B cell (primary cell): ENCODE data around the gene UBL5. TPM values are rescaled to one million over a fixed set of nuclear protein-coding genes. Genes with fewer than 3 reads are reported as not detected.

Source experiments
- ATAC-seq: fragments of 200-7000 bp; cut with Tn5 transposase; one replicate; pipeline ENCODE4 v1.10.0; 2021; ENCODE audit warnings: low read depth, mild to moderate bottlenecking, moderate number of reproducible peaks, moderate library complexity
- CTCF ChIA-PET: fragments of 350-600 bp; sonication (Branson Sonifier 250); formaldehyde crosslinking; loops from one replicate; lab custom pipeline; 2021; ENCODE audit warnings: antibody characterized with exemption, inconsistent platforms; lab: Charles Lee
- POLR2A ChIA-PET: fragments of 350-600 bp; sonication (Branson Sonifier 250); formaldehyde crosslinking; loops from one replicate; lab custom pipeline; 2021; ENCODE audit warnings: antibody characterized with exemption; lab: Charles Lee
- DNase-seq: peaks from one replicate; pipeline ENCODE4 v3.0.0; 2013
- H2AFZ ChIP-seq: 2 replicates; pipeline ENCODE4 v1.6.1; 2012; ENCODE audit warnings: mild to moderate bottlenecking, low read depth, low read length; ENCODE audit not compliant: insufficient read depth, poor library complexity, severe bottlenecking
- H3K27ac ChIP-seq, 2 donors: 1 replicate in 1 of 2; 2 replicates in 1 of 2; pipeline ENCODE4 v1.5.1; 2012 to 2013; ENCODE audit warnings: low read length in 2 of 2, mild to moderate bottlenecking in 2 of 2, moderate library complexity in 1 of 2
- H3K27me3 ChIP-seq, 4 experiments: fragments of 200-600 bp in 1 of 4; sonication (generic) in 1 of 4; replicated peaks in 1 of 4; 1 replicate in 2 of 4; 2 replicates in 2 of 4; pipeline versions ENCODE4 v1.6.1 to v1.7.0; 2013 to 2016; ENCODE audit warnings: low read length in 3 of 4, mild to moderate bottlenecking in 2 of 4, mixed read lengths in 1 of 4, moderate library complexity in 1 of 4; ENCODE audit not compliant: insufficient read depth in 4 of 4, control insufficient read depth in 3 of 4; ENCODE audit errors: control extremely low read depth in 1 of 4
- H3K36me3 ChIP-seq, 2 experiments: replicated peaks in 1 of 2; 1 replicate in 1 of 2; 2 replicates in 1 of 2; pipeline versions ENCODE4 v1.6.1 to v1.7.1; 2013; ENCODE audit warnings: low read length in 1 of 2; ENCODE audit not compliant: insufficient read depth in 2 of 2, control insufficient read depth in 1 of 2; ENCODE audit errors: control extremely low read depth in 1 of 2, extremely low read depth in 1 of 2
- H3K4me1 ChIP-seq, 2 donors: fragments of 200-600 bp in 1 of 2; sonication (generic) in 1 of 2; 1 replicate in 1 of 2; 2 replicates in 1 of 2; pipeline versions ENCODE4 v1.5.1 to v1.6.1; 2013 to 2017; ENCODE audit warnings: low read length in 2 of 2; ENCODE audit not compliant: control insufficient read depth in 2 of 2, insufficient read depth in 2 of 2
- H3K4me2 ChIP-seq: replicated peaks from 2 replicates; pipeline ENCODE3; 2012; ENCODE audit warnings: mild to moderate bottlenecking, low read depth, low read length; ENCODE audit not compliant: poor library complexity, severe bottlenecking
- H3K4me3 ChIP-seq, 5 experiments: fragments of 200-600 bp in 1 of 5; sonication (generic) in 1 of 5; 1 replicate in 3 of 5; 2 replicates in 2 of 5; pipeline versions ENCODE4 v1.5.1 to v1.7.0; 2011 to 2016; ENCODE audit warnings: low read length in 4 of 5, mild to moderate bottlenecking in 4 of 5, low read depth in 2 of 5, control low read depth in 1 of 5, moderate library complexity in 1 of 5; ENCODE audit not compliant: insufficient read depth in 1 of 5; ENCODE audit errors: control extremely low read depth in 1 of 5, extremely low read depth in 1 of 5
- H3K79me2 ChIP-seq: fragments of 200-600 bp; sonication (generic); one replicate; pipeline ENCODE4 v1.6.0; 2016; ENCODE audit warnings: low read length; ENCODE audit not compliant: control insufficient read depth, insufficient read depth
- H3K9ac ChIP-seq: fragments of 200-600 bp; sonication (generic); 2 replicates; pipeline ENCODE4 v1.6.1; 2017; ENCODE audit warnings: mild to moderate bottlenecking, low read length, moderate library complexity
- H3K9me3 ChIP-seq, 3 donors: one replicate each; pipeline versions ENCODE4 v1.6.1 to v1.7.1; 2013; ENCODE audit warnings: low read length in 2 of 3; ENCODE audit not compliant: control insufficient read depth in 2 of 3, insufficient read depth in 1 of 3; ENCODE audit errors: control extremely low read depth in 1 of 3
- H4K20me1 ChIP-seq: 2 replicates; pipeline ENCODE4 v1.6.0; 2012; ENCODE audit warnings: mild to moderate bottlenecking, low read length; ENCODE audit not compliant: insufficient read depth, control insufficient read depth, poor library complexity, severe bottlenecking
- H3K27ac Mint-ChIP-seq: one replicate; pipeline ENCODE4 v1.8.0; 2021; ENCODE audit warnings: mixed read lengths
- H3K27me3 Mint-ChIP-seq: one replicate; pipeline ENCODE4 v1.8.0; 2021; ENCODE audit warnings: mixed read lengths
- H3K4me1 Mint-ChIP-seq: one replicate; pipeline ENCODE4 v1.8.0; 2021; ENCODE audit warnings: mixed read lengths
- H3K4me3 Mint-ChIP-seq: one replicate; pipeline ENCODE4 v1.8.0; 2021; ENCODE audit warnings: mixed read lengths
- H3K9me3 Mint-ChIP-seq: one replicate; pipeline ENCODE4 v1.8.0; 2022; ENCODE audit warnings: mixed read lengths; ENCODE audit not compliant: insufficient read depth
- CTCF ChIP-seq: fragments of 200-600 bp; IDR thresholded peaks from one replicate; pipeline ENCODE4 v1.8.0; 2022; ENCODE audit warnings: antibody characterized with exemption, mild to moderate bottlenecking
- EZH2 ChIP-seq: IDR thresholded peaks from 2 replicates; pipeline ENCODE4 v1.6.1; 2012; ENCODE audit warnings: borderline replicate concordance, low read depth, mild to moderate bottlenecking, moderate library complexity, low read length; ENCODE audit not compliant: insufficient read depth, poor library complexity, severe bottlenecking
- WGBS: methylation state at CpG from one replicate; pipeline ENCODE4 v1.1.5; 2013; ENCODE audit warnings: missing lambda C conversion rate; ENCODE audit not compliant: insufficient coverage; 5-methylcytosine and 5-hydroxymethylcytosine counted together
- intact Hi-C: fragments of 100-400 bp; cut with micrococcal nuclease; formaldehyde crosslinking; loops from one replicate; pipeline ENCODE4 v1.10.0; 2022
- polyA plus RNA-seq: library from polyadenylated mRNA; depleted of rRNA; stranded (reverse); fragments of >200 nt; gene quantifications from 2 replicates; pipeline ENCODE4 v1.2.3, GENCODE V29; 2012
- small RNA-seq: library from RNA; depleted of rRNA; stranded (forward); fragments of <200 nt; gene quantifications from one replicate; pipeline ENCODE3, GENCODE V24; 2012; ENCODE audit warnings: low replicate concordance, low read depth; ENCODE audit not compliant: insufficient read length
- total RNA-seq, 2 donors: library from RNA; stranded (reverse); fragments of 120-200 nt in 1 of 2; gene quantifications; 1 replicate in 1 of 2; 2 replicates in 1 of 2; pipeline versions ENCODE4 v1.2.3 to v1.2.4, GENCODE V29; 2013 to 2022

Gene UBL5
- total and polyA plus RNA-seq, 2 donors (not counting 1 experiment from before 2014, with no cell fraction given): 183 to 315 TPM

- no peaks in the 10 kb centered on the region for H3K79me2 ChIP-seq
- H4K20me1 ChIP-seq: no peaks in the 10 kb centered on the region
- no peak overlapping the region for H3K4me3 Mint-ChIP-seq
- H3K9ac ChIP-seq: no peak overlapping the region
- no peak overlapping the region for H3K27ac Mint-ChIP-seq
- H3K4me1 Mint-ChIP-seq: no peaks in the 10 kb centered on the region
- H3K9me3 ChIP-seq: peaks cover 0 to 8% (median 0%) of the 10 kb centered on the region in 3 donors
- no peaks in the 10 kb centered on the region for H3K36me3 ChIP-seq
- no peaks in the 10 kb centered on the region for H3K9me3 Mint-ChIP-seq
- no peak overlapping the region for H3K27ac ChIP-seq
- POLR2A ChIA-PET: no interaction called here
- no peaks in the 10 kb centered on the region for H3K4me1 ChIP-seq
- CTCF ChIA-PET: no interaction called here
- no peak overlapping the region for H3K4me3 ChIP-seq
- no peak overlapping the region for H2AFZ ChIP-seq
- H3K27me3 ChIP-seq: peaks cover 0 to 3% (median 0%) of the 10 kb centered on the region in 4 experiments
- DNase-seq: no peak
- WGBS: 80% methylated on average over 10 of the region's 11 CpGs
- intact Hi-C loops: no loop called here
- peaks cover 14% of the 10 kb centered on the region for H3K27me3 Mint-ChIP-seq
- H3K4me2 ChIP-seq: no peak overlapping the region
- ATAC-seq: no peak
- TF ChIP-seq CTCF: no peak
- TF ChIP-seq EZH2: no peak
Observed at GRCh38 chr19:9878511-9879196, 50.9 kb downstream of the UBL5 start.

Small RNAs within 50 kb of the gene (small RNA-seq; reads per million reads assigned to genes)
- not detected for gene RF00156

Other genes starting within 250 kb of the UBL5 start
- 48.0 and 53.5 TPM in 2 replicates for gene ZNF121, start 243.4 kb upstream of the UBL5 start, total RNA-seq
- 7.1 and 14.4 TPM in 2 replicates for gene ZNF121, start 243.4 kb upstream of the UBL5 start, polyA plus RNA-seq
- gene ZNF561, start 206.7 kb upstream of the UBL5 start, total RNA-seq: 44.5 and 56.8 TPM in 2 replicates
- 12.8 and 15.7 TPM in 2 replicates for gene ZNF561, start 206.7 kb upstream of the UBL5 start, polyA plus RNA-seq
- 27.9 and 31.8 TPM in 2 replicates for gene ZNF562, start 152.8 kb upstream of the UBL5 start, total RNA-seq
- gene ZNF562, start 152.8 kb upstream of the UBL5 start, polyA plus RNA-seq: 3.7 and 4.1 TPM in 2 replicates
- gene ZNF846, start 59.2 kb upstream of the UBL5 start, total RNA-seq: 18.2 and 24.5 TPM in 2 replicates
- 7.2 and 8.8 TPM in 2 replicates for gene ZNF846, start 59.2 kb upstream of the UBL5 start, polyA plus RNA-seq
- 41.5 and 41.6 TPM in 2 replicates for gene FBXL12, start 8.8 kb upstream of the UBL5 start, total RNA-seq
- 79.4 and 96.5 TPM in 2 replicates for gene FBXL12, start 8.8 kb upstream of the UBL5 start, polyA plus RNA-seq
- 58.5 and 58.9 TPM in 2 replicates for gene PIN1, start 7.4 kb downstream of the UBL5 start, total RNA-seq
- 79.1 and 99.0 TPM in 2 replicates for gene PIN1, start 7.4 kb downstream of the UBL5 start, polyA plus RNA-seq
- gene OLFM2, start 108.6 kb downstream of the UBL5 start, total RNA-seq: not detected in 2 replicates
- gene OLFM2, start 108.6 kb downstream of the UBL5 start, polyA plus RNA-seq: 0.15 TPM in 1 of 2 replicates, not detected in the other
- not detected in 2 replicates for gene COL5A3, start 182.6 kb downstream of the UBL5 start, total RNA-seq
- gene COL5A3, start 182.6 kb downstream of the UBL5 start, polyA plus RNA-seq: 0.01 and 0.04 TPM in 2 replicates
- gene RDH8, start 185.6 kb downstream of the UBL5 start, total RNA-seq: not detected in 2 replicates
- gene RDH8, start 185.6 kb downstream of the UBL5 start, polyA plus RNA-seq: not detected in 2 replicates